DND-41 (cell line): ENCODE measurements around the gene FAM107A.

Experiments
- ATAC-seq: fragments of 200-7000 bp; cut with Tn5 transposase; 3 replicates; pipeline ENCODE4 v1.9.1; 2021; ENCODE audit warnings: low read depth; ENCODE audit not compliant: insufficient read depth
- DNase-seq: peaks from one replicate; pipeline ENCODE4 v3.0.0-alpha.2; 2020
- H2AFZ ChIP-seq: 2 replicates; pipeline ENCODE4 v1.6.0; 2012; ENCODE audit warnings: low read depth, low read length
- H3K27ac ChIP-seq: 2 replicates; pipeline ENCODE4 v1.5.1; 2012; ENCODE audit warnings: low read length, inconsistent platforms
- H3K27me3 ChIP-seq: fragments of 200-600 bp; sonication (generic); 2 replicates; pipeline ENCODE4 v1.6.0; 2012; ENCODE audit warnings: low read length, mild to moderate bottlenecking, inconsistent platforms; ENCODE audit not compliant: insufficient read depth, poor library complexity
- H3K36me3 ChIP-seq: 2 replicates; pipeline ENCODE4 v1.5.1; 2012; ENCODE audit warnings: low read length, inconsistent platforms; ENCODE audit not compliant: insufficient read depth
- H3K4me1 ChIP-seq: 2 replicates; pipeline ENCODE4 v1.5.1; 2012; ENCODE audit warnings: mild to moderate bottlenecking, low read length; ENCODE audit not compliant: insufficient read depth
- H3K4me2 ChIP-seq: 2 replicates; pipeline ENCODE4 v1.6.0; 2012; ENCODE audit warnings: mild to moderate bottlenecking, moderate library complexity, low read length, inconsistent platforms; ENCODE audit not compliant: insufficient read depth
- H3K4me3 ChIP-seq, 2 experiments: fragments of 200-600 bp in 1 of 2; shearing (Covaris generic) in 1 of 2; 2 replicates each; pipeline ENCODE4 v1.5.1; 2012 to 2016; ENCODE audit warnings: inconsistent platforms in 2 of 2, low read length in 2 of 2, mild to moderate bottlenecking in 2 of 2, low read depth in 1 of 2, moderate library complexity in 1 of 2
- H3K79me2 ChIP-seq: 2 replicates; pipeline ENCODE4 v1.6.0; 2012; ENCODE audit warnings: low read length, inconsistent platforms; ENCODE audit not compliant: insufficient read depth
- H3K9ac ChIP-seq: 2 replicates; pipeline ENCODE4 v1.6.0; 2012; ENCODE audit warnings: low read depth, mild to moderate bottlenecking, inconsistent platforms, low read length, moderate library complexity
- H3K9me3 ChIP-seq: 2 replicates; pipeline ENCODE4 v1.5.1; 2012; ENCODE audit warnings: low read length, moderate library complexity, mild to moderate bottlenecking, inconsistent platforms; ENCODE audit not compliant: insufficient read depth, severe bottlenecking
- H4K20me1 ChIP-seq: 2 replicates; pipeline ENCODE4 v1.6.0; 2012; ENCODE audit warnings: low read length; ENCODE audit not compliant: insufficient read depth
- CTCF ChIP-seq: IDR thresholded peaks from 2 replicates; pipeline ENCODE4 v1.5.1; 2012; ENCODE audit warnings: borderline replicate concordance, low read length, moderate library complexity, mild to moderate bottlenecking; ENCODE audit not compliant: poor library complexity, severe bottlenecking; ENCODE audit errors: extremely low read depth
- EZH2 ChIP-seq: IDR thresholded peaks from 3 replicates; pipeline ENCODE4 v1.6.1; 2012; ENCODE audit warnings: borderline replicate concordance, low read depth, mild to moderate bottlenecking, moderate library complexity, low read length, inconsistent platforms; ENCODE audit not compliant: severe bottlenecking

Gene FAM107A

GRCh38 chr3:58539626-58540025 lies 37.6 kb downstream of the FAM107A start:
- Histone ChIP-seq H3K4me2 (no peak overlapping the region), H3K9me3 (no peaks in the 10 kb centered on the region), H2AFZ (no peak overlapping the region), H4K20me1 (no peaks in the 10 kb centered on the region), H3K9ac (no peak overlapping the region), H3K36me3 (no peaks in the 10 kb centered on the region), H3K79me2 (no peaks in the 10 kb centered on the region), H3K27ac (no peak overlapping the region), H3K27me3 (peaks cover 4% of the 10 kb centered on the region), H3K4me3 (no peak overlapping the region), H3K4me1 (no peaks in the 10 kb centered on the region)
- no peak for ATAC-seq
- DNase-seq: no peak
- TF ChIP-seq CTCF (no peak), EZH2 (no peak)

DNA sequence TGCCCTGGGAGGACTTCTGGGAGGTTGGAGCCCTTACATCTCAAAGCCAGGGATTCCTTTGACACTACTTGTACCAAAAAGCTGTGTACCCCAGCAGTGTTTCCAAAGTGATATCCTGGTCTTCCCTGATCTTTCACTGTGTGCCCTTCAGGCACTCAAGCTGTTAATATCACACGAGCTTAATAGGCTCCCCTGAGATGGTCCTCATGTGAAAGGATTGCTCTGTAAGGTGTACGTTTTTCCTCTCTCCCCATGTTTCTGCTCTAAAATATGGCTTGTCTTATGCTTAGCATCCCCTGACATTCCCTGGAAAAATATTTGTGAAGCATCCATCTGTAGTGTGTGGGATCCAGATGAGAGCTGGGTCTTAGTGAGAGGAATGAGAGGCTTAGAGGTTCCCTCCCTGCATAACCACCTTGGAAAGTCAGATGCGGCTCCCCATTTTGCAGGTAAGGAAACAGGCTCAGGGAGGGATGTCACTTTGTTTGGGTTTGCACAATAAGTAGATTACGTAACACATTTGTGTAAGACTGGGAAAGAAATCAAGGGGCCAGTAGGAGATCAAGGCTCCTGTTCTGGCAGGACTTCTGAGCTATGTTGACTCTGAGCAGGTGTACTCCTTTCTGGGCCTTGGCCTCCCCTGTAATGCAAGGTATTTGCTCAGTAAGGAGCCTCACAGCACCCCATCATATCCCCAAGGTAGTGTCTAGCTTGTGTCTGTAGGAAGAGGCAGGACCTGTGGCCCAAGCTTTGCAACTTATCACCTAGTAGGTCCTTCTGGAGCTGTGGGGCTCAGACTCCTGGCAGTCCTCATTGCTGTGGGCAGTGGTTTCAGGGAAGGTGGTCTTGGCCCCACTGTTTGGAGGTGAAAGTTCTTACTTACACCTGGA lies 39.5 kb downstream of the FAM107A start:
- TF ChIP-seq CTCF (no peak), EZH2 (no peak)
- H2AFZ ChIP-seq: no peak overlapping the region
- H3K9me3 ChIP-seq: no peaks in the 10 kb centered on the region
- H3K9ac ChIP-seq: no peak overlapping the region
- 0 out of 2 replicates have a peak, but pooled peaks cover under 1% of the 10 kb centered on the region for H3K4me1 ChIP-seq
- no peaks in the 10 kb centered on the region for H4K20me1 ChIP-seq
- H3K36me3 ChIP-seq: no peaks in the 10 kb centered on the region
- DNase-seq (no peak), ATAC-seq (no peak)
- H3K27me3 ChIP-seq: peaks cover 4% of the 10 kb centered on the region
- no peak overlapping the region for H3K27ac ChIP-seq
- no peak overlapping the region for H3K4me2 ChIP-seq
- H3K79me2 ChIP-seq: no peaks in the 10 kb centered on the region
- no peak overlapping the region for H3K4me3 ChIP-seq

DNA sequence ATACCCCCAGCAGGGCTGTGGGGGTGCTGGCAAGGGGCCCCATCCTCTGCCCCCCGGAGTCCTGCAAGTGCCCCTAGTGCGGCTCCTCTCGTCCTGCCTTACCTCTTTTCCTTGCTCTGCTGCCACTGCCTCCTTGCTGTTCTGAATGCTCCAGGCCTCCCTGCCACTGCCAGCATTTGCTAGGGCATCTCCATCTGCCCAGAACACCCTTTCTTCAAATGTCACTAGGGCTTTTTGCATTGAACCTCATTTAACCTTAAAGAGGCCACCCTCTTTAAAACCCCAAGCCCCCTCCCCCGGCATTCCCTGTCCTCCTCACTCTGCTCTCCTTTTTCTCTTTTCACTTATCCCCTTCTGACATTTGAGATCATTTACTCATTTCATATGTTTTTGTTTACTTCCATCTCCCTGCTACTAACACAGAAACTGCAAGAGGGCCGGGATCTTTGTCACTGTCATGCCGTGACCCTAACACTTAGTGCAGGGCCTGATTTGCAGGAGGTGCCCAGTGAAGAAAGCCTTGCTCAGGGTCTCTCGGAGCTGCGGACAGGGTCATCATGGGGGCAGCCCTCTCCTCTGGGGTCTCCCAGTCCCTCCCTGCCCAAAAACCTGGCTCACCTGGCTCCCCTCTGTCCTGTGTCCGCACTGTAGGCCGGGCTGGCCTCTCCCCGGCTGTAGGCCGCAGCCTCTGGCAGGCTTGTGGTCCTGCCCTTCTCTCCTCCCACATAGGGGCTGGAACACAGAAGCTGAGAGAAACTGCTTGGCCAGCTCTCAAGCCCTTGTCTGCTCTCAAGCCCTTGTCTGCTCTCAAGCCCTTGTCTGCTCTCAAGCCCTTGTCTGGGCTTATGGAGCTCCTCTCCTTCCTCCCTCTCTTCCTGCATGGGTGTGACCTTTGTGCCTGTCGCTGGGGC lies 40.4 kb downstream of the FAM107A start, which contains the start of gene ACOX2:
ACOX2 (minus strand) TSS at position 690 of the 911 bp plus-strand sequence. CDS start 2,084 bp downstream, outside the sequence.
- Histone ChIP-seq H3K27me3 (peaks cover 4% of the 10 kb centered on the region), H3K79me2 (no peaks in the 10 kb centered on the region), H3K9me3 (no peaks in the 10 kb centered on the region), H3K4me3 (no peak within 1 kb of the TSS), H4K20me1 (no peaks in the 10 kb centered on the region), H3K9ac (no peak within 1 kb of the TSS), H3K27ac (no peak within 1 kb of the TSS), H2AFZ (no peak within 1 kb of the TSS), H3K36me3 (no peaks in the 10 kb centered on the region), H3K4me2 (no peak within 1 kb of the TSS), H3K4me1 (0 out of 2 replicates have a peak, but pooled peaks cover 3% of the 10 kb centered on the region)
- no peak for TF ChIP-seq EZH2
- TF ChIP-seq CTCF: no peak
- no peak for ATAC-seq
- no peak for DNase-seq
